Pancreas (tissue), 10 donors: ENCODE data around the gene GPR32. TPM values are rescaled to one million over a fixed set of nuclear protein-coding genes. Genes with fewer than 3 reads are reported as not detected.
A peak's percentile ranks its signal among the peaks of the same experiment; 100 is the strongest.

ENCODE experiments used
- ATAC-seq, 4 donors: fragments of 200-7000 bp; cut with Tn5 transposase; one replicate each; pipeline versions ENCODE4 v1.8.0 to v1.9.1; 2020; ENCODE audit warnings: mild to moderate bottlenecking in 4 of 4, moderate library complexity in 4 of 4
- DNase-seq, 6 donors: peaks; one replicate each; pipeline ENCODE4 v3.0.0-alpha.2; 2020
- FAIRE-seq: peaks from 2 replicates; lab custom pipeline; 2012; peaks lifted over from hg19 to GRCh38; lab: Jason Lieb, UNC
- H3K27ac ChIP-seq, 4 donors: fragments of 200-600 bp; sonication (generic); 1 replicate in 3 of 4; 2 replicates in 1 of 4; pipeline versions ENCODE4 v1.5.0 to v1.8.0; 2020
- H3K27me3 ChIP-seq, 4 donors: fragments of 200-600 bp; one replicate each; pipeline ENCODE4 v1.8.0; 2021
- H3K36me3 ChIP-seq, 3 donors: fragments of 200-600 bp; sonication (generic) in 1 of 3; one replicate each; pipeline versions ENCODE4 v1.5.0 to v1.8.0; 2020 to 2021
- H3K4me1 ChIP-seq, 3 donors: fragments of 200-600 bp; one replicate each; pipeline ENCODE4 v1.8.0; 2021
- H3K4me3 ChIP-seq, 4 donors: fragments of 200-600 bp; sonication (generic) in 2 of 4; one replicate each; pipeline versions ENCODE4 v1.5.0 to v1.8.0; 2020 to 2021
- H3K9me3 ChIP-seq, 4 donors: fragments of 200-600 bp; one replicate each; pipeline ENCODE4 v1.8.0; 2021
- WGBS, 2 donors: extraction: QIAGEN DNeasy Blood & Tissue Kit; methylation state at CpG; one replicate each; pipeline ENCODE4 v1.1.7; 2013; 5-methylcytosine and 5-hydroxymethylcytosine counted together
- intact Hi-C, 3 donors: fragments of 100-400 bp; cut with DNase I; formaldehyde crosslinking; loops; one replicate each; pipeline versions ENCODE4 v1.11.1 to v1.14.2; 2022
- polyA plus RNA-seq, 2 donors: library from polyadenylated mRNA; stranded (reverse); fragments of 200-250 nt; gene quantifications; one replicate each; pipeline ENCODE4 v1.2.3, GENCODE V29; 2013
- total RNA-seq, 6 donors: library from RNA; stranded (reverse); fragmentation: NEBNext Ultra II Directional in 4 of 6; extraction: Animal tissue kit (Norgen Biotek cat#: 25700) in 4 of 6; gene quantifications; one replicate each; pipeline versions ENCODE4 v1.2.1 to v1.2.4, GENCODE V29; 2021 to 2023
- TF ChIP-seq, protein P1 (sequence below), 4 donors: fragments of 200-600 bp; sonication (generic) in 3 of 4; IDR thresholded peaks; one replicate each; pipeline versions ENCODE4 v1.5.0 to v1.8.0; 2021; ENCODE audit warnings: antibody characterized with exemption in 4 of 4
- donor health status: healthy with polysubstance abuse.
- donor health status: DM: no; HTN: no; CAD: no; lungs with moderate emphysema.
- donor health status: DM: no; HTN: no; CAD: no.
- donor health status: control.
- donor health status: control.
- donor health status: Bipolar disorder and iron deficiency.
- donor health status: DM: yes; HTN: yes; CAD: no.
- donor health status: DM: no; HTN: no; CAD: no.
- donor health status: DM: no; HTN: no; CAD: no.
- donor health status: DM: yes; HTN: yes; CAD: no.

The GPR32 gene
- total and polyA plus RNA-seq, 8 donors = not detected

DNA sequence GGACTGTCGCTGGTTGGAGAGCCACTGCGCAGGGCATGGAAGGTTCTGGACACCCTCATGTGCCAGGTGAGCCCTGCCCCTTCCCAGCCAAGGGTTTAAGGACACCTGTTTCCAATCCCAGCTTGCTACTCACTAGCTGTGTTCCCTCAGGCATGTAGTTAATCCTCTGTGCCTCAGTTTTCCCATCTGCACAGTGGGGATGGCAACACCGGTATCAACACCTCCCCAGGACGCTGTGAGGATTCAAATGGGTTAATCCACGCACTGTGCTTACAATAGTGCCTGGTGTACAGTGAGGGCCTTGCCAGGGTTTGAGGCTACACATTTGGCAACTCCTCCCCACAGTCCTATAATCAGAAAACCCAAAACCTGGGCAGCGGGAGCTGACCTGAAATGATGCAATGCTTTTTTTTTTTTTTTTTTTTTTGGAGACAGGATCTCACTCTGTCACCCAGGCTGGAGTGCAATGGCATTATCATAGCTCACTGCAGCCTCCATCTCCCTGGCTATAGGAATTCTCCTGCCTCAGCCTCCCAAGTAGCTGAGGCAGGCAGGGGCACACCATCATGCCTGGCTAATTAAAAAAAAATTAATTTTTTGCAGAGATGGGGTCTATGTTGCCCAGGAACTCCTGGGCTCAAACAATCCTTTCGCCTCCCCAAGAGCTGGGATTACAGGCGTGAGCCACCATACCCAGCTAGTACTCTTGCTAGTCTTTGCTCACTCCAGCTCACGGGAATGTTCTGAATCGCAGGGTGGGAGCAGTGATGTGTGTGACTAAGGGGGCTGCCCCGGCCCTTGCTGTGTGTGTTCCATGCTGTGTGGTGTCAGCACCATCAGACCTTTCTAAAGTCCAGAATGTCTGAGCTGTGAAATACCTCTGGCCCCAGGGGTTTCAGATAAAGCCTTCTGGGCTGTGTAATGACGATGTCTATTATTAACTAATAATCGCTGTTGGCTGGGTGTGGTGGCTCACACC is 22.3 kb downstream of the GPR32 start:
- 76 to 83% methylated on average over 13 of the region's 13 CpGs for WGBS, 2 donors
- Histone ChIP-seq H3K4me1 (no peaks in the 10 kb centered on the region), H3K4me3 (no peak overlapping the region), H3K27ac (no peak overlapping the region), H3K9me3 (no peaks in the 10 kb centered on the region), H3K36me3 (peaks cover 0 to 9% (median 6%) of the 10 kb centered on the region in 3 donors), H3K27me3 (no peaks in the 10 kb centered on the region)
- no peak for FAIRE-seq
- no peak for DNase-seq
- ATAC-seq = no peak
- intact Hi-C loops = no loop called here
- TF ChIP-seq, protein P1, sequence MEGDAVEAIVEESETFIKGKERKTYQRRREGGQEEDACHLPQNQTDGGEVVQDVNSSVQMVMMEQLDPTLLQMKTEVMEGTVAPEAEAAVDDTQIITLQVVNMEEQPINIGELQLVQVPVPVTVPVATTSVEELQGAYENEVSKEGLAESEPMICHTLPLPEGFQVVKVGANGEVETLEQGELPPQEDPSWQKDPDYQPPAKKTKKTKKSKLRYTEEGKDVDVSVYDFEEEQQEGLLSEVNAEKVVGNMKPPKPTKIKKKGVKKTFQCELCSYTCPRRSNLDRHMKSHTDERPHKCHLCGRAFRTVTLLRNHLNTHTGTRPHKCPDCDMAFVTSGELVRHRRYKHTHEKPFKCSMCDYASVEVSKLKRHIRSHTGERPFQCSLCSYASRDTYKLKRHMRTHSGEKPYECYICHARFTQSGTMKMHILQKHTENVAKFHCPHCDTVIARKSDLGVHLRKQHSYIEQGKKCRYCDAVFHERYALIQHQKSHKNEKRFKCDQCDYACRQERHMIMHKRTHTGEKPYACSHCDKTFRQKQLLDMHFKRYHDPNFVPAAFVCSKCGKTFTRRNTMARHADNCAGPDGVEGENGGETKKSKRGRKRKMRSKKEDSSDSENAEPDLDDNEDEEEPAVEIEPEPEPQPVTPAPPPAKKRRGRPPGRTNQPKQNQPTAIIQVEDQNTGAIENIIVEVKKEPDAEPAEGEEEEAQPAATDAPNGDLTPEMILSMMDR (IDR thresholded peaks at IDR 0.05) = no peak

DNA sequence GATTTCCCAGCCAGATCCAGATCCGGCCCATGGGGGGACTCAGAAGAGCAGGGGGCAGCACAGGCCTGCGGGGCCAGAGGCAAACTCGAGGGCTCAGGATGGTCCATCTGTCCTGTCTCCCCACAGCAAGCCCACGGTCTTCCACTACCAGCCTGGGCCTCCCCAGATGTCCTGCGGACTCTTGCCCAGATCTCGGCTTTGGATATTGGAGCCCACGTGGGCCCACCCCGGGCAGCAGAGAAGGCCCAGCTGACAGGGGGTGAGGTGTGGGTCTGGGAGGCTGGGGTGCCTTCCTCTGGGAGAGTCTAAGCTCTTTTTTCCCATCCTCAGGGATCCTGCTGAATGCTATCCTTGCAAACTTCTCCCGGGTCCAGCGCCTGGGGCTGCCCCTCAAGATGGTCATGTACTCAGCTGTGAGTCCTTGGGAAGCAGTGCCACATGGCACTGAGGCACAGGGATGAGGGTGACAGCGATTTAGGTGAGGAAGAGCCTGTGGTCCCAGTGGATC is 23.3 kb downstream of the GPR32 start:
- ATAC-seq = peak in 1 of 4 donors; percentile 3
- intact Hi-C loops = no loop called here
- no peaks in the 10 kb centered on the region for H3K4me1 ChIP-seq
- no peaks in the 10 kb centered on the region for H3K27me3 ChIP-seq
- FAIRE-seq = no peak
- WGBS, 2 donors = 61 to 64% methylated on average over 11 of the region's 11 CpGs
- peaks cover 0 to 19% (median 14%) of the 10 kb centered on the region in 3 donors for H3K36me3 ChIP-seq
- H3K4me3 ChIP-seq = no peak overlapping the region
- no peak overlapping the region for H3K27ac ChIP-seq
- no peaks in the 10 kb centered on the region for H3K9me3 ChIP-seq
- no peak for DNase-seq
- TF ChIP-seq, protein P1 (IDR thresholded peaks at IDR 0.05) = no peak

DNA sequence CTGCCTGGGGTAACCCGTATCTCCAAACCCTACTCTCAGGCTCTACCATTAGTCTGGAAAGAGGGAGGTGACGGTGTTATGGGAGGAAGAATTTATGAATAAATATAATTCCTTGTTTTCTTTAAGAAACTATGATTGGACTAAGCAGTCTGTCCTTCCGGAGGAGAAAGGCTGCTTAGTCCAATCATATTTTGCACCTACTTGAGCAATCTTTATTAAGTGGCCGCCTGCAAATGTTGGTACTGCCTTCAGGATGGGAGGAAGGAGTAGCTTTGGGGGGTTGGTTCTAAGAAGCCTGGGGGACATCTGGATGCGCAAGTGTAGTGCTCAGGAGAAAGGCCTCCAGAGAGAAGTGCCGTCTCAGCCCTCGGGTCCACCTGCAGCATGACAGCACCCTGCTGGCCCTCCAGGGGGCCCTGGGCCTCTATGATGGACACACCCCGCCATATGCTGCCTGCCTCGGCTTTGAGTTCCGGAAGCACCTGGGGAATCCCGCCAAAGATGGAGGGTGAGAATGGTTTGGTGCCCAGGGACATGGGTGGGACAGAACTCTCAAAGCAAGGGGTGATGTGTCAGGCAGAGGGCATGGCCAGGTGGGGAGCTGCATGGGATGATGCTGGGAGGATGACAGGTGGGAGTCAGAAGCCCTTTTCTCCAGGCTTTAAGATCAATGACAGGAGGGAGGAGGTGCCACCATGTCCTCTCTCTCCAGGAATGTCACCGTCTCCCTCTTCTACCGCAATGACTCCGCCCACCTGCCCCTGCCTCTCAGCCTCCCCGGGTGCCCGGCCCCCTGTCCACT is 24.0 kb downstream of the GPR32 start:
- FAIRE-seq = no peak
- Histone ChIP-seq H3K9me3 (no peaks in the 10 kb centered on the region), H3K4me3 (no peak overlapping the region), H3K4me1 (no peaks in the 10 kb centered on the region), H3K27me3 (no peaks in the 10 kb centered on the region), H3K27ac (no peak overlapping the region), H3K36me3 (peaks cover 0 to 26% (median 16%) of the 10 kb centered on the region in 3 donors)
- TF ChIP-seq, protein P1 (IDR thresholded peaks at IDR 0.05) = no peak
- peak; percentile 46 to 83 (median 60) for ATAC-seq
- DNase-seq = peak in 4 of 6 donors; percentile 39 to 69 (median 46)
- intact Hi-C loops = no loop called here
- WGBS, 2 donors = 12 to 20% methylated on average over 14 to 16 of the region's 16 CpGs

DNA sequence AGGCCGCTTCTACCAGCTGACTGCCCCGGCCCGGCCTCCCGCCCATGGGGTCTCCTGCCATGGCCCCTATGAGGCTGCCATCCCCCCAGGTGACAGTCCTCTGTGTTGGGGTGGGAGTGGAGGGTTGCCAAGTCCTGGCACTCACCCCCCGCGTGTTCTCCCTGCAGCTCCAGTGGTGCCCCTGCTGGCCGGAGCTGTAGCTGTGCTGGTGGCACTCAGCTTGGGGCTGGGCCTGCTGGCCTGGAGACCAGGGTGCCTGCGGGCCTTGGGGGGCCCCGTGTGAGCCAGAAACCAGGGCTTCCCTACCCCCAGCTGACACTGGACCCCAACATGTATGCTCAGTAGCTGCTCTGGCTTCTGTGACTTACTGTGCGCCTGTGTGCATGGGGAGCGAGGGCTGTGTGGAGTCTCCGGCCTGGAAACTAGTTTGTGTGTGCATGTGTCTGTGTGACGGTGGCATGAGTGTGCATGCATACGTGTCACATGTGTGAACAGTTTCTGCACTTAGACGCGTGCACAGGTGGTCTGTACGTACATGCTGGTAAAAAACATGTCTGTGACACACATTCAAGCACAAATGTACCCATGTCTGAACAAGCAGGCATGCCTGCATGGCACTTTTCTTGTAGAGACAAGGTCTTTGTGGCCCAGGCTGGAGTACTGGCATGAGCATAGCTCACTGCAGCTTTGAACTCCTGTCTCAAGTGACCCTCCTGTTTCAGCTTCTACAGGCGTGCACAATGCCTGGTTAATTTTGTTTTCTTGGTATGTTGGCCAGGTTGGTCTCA is 24.8 kb downstream of the GPR32 start:
- 45 to 50% methylated on average over 18 of the region's 18 CpGs for WGBS, 2 donors
- ATAC-seq = peak in 3 of 4 donors; percentile 19 to 61 (median 37)
- H3K36me3 ChIP-seq = peaks cover 0 to 26% (median 16%) of the 10 kb centered on the region in 3 donors
- TF ChIP-seq, protein P1 (IDR thresholded peaks at IDR 0.05) = no peak
- no peaks in the 10 kb centered on the region for H3K4me1 ChIP-seq
- no peak overlapping the region for H3K27ac ChIP-seq
- intact Hi-C loops = no loop called here
- DNase-seq = peak in 3 of 6 donors; percentile 41 to 78 (median 53)
- FAIRE-seq = no peak
- no peaks in the 10 kb centered on the region for H3K9me3 ChIP-seq
- H3K4me3 ChIP-seq = no peak overlapping the region
- no peaks in the 10 kb centered on the region for H3K27me3 ChIP-seq
